IMR-90 (cell line): Measurements from ENCODE around the gene CSK. TPM values are rescaled to one million over a fixed set of nuclear protein-coding genes. Genes with fewer than 3 reads are reported as not detected.

Experiments
- ATAC-seq: fragments of 200-7000 bp; cut with Tn5 transposase; 2 replicates; pipeline ENCODE4 v1.9.1; 2020; ENCODE audit warnings: low read depth, mild to moderate bottlenecking, moderate library complexity
- BruUV-seq: library from RNA; stranded (reverse); fragments of 400-500 nt; replicated peaks from 2 replicates; lab custom pipeline; 2021; lab: Mats Ljungman, UMichigan
- CTCF ChIA-PET: fragments of 300-600 bp; formaldehyde crosslinking; extraction: SDS; loops from one replicate; lab custom pipeline; 2021; ENCODE audit warnings: antibody characterized with exemption; lab: Yijun Ruan, JAX
- POLR2A ChIA-PET: fragments of 300-600 bp; sonication (Branson Sonifier 250); formaldehyde crosslinking; loops from one replicate; lab custom pipeline; 2022; ENCODE audit warnings: antibody characterized with exemption; ENCODE audit not compliant: unreplicated experiment; lab: Charles Lee
- DNase-seq: peaks from one replicate; pipeline ENCODE4 v3.0.0; 2013
- H2AFZ ChIP-seq: replicated peaks from 2 replicates; pipeline ENCODE3; 2013; ENCODE audit warnings: low read length, mild to moderate bottlenecking; ENCODE audit not compliant: poor library complexity
- H2AK5ac ChIP-seq: 2 replicates; pipeline ENCODE4 v1.6.1; 2013; ENCODE audit warnings: low read depth, low read length, inconsistent platforms
- H2AK9ac ChIP-seq: replicated peaks from 2 replicates; pipeline ENCODE3; 2013; ENCODE audit warnings: mild to moderate bottlenecking, low read depth, low read length, moderate library complexity; ENCODE audit not compliant: poor library complexity
- H2BK120ac ChIP-seq: 2 replicates; pipeline ENCODE4 v1.6.1; 2013; ENCODE audit warnings: low read depth, low read length, inconsistent platforms
- H2BK15ac ChIP-seq: 3 replicates; pipeline ENCODE4 v1.6.1; 2013; ENCODE audit warnings: low read depth, low read length, inconsistent platforms
- H2BK20ac ChIP-seq: 2 replicates; pipeline ENCODE4 v1.6.1; 2013; ENCODE audit warnings: low read depth, mild to moderate bottlenecking, inconsistent platforms, low read length, moderate library complexity
- H2BK5ac ChIP-seq: 2 replicates; pipeline ENCODE4 v1.6.1; 2013; ENCODE audit warnings: mild to moderate bottlenecking, low read depth, low read length, inconsistent platforms; ENCODE audit not compliant: poor library complexity, severe bottlenecking
- H3K14ac ChIP-seq: replicated peaks from 2 replicates; pipeline ENCODE4 v1.6.1; 2013; ENCODE audit warnings: low read depth, low read length, inconsistent platforms
- H3K18ac ChIP-seq: 2 replicates; pipeline ENCODE4 v1.6.1; 2013; ENCODE audit warnings: low read depth, low read length, control low read depth
- H3K23ac ChIP-seq: 2 replicates; pipeline ENCODE4 v1.6.1; 2013; ENCODE audit warnings: low read depth, low read length, inconsistent platforms
- H3K27ac ChIP-seq: 2 replicates; pipeline ENCODE4 v1.5.1; 2013; ENCODE audit warnings: mild to moderate bottlenecking, control low read depth, low read length; ENCODE audit not compliant: insufficient read depth
- H3K27me3 ChIP-seq: 2 replicates; pipeline ENCODE4 v1.6.1; 2013; ENCODE audit warnings: low read length; ENCODE audit not compliant: control insufficient read depth, insufficient read depth
- H3K36me3 ChIP-seq: 2 replicates; pipeline ENCODE4 v1.6.1; 2013; ENCODE audit warnings: low read length, mixed read lengths; ENCODE audit not compliant: control insufficient read depth, insufficient read depth
- H3K4ac ChIP-seq: 2 replicates; pipeline ENCODE4 v1.6.1; 2013; ENCODE audit warnings: low read depth, low read length, inconsistent platforms
- H3K4me1 ChIP-seq: 2 replicates; pipeline ENCODE4 v1.6.1; 2013; ENCODE audit warnings: low read length, mixed read lengths; ENCODE audit not compliant: control insufficient read depth, insufficient read depth
- H3K4me2 ChIP-seq: 2 replicates; pipeline ENCODE4 v1.6.1; 2013; ENCODE audit warnings: low read depth, mild to moderate bottlenecking, control low read depth, low read length, moderate library complexity
- H3K4me3 ChIP-seq: 2 replicates; pipeline ENCODE4 v1.5.1; 2013; ENCODE audit warnings: low read depth, mild to moderate bottlenecking, control low read depth, low read length, moderate library complexity; ENCODE audit not compliant: insufficient read depth
- H3K56ac ChIP-seq: 2 replicates; pipeline ENCODE4 v1.6.1; 2013; ENCODE audit warnings: low read length, inconsistent platforms; ENCODE audit not compliant: insufficient read depth; ENCODE audit errors: extremely low read depth
- H3K79me1 ChIP-seq, 2 experiments: 2 replicates each; pipeline ENCODE4 v1.6.1; 2013; ENCODE audit warnings: low read length in 2 of 2, inconsistent platforms in 1 of 2, low read depth in 1 of 2
- H3K9ac ChIP-seq: 2 replicates; pipeline ENCODE4 v1.6.1; 2013; ENCODE audit warnings: low read depth, low read length, control low read depth
- H3K9me1 ChIP-seq: 2 replicates; pipeline ENCODE4 v1.6.1; 2013; ENCODE audit warnings: low read length, inconsistent platforms; ENCODE audit not compliant: insufficient read depth
- H3K9me3 ChIP-seq: 2 replicates; pipeline ENCODE4 v1.6.1; 2013; ENCODE audit warnings: low read length; ENCODE audit not compliant: control insufficient read depth, insufficient read depth
- H4K20me1 ChIP-seq: 2 replicates; pipeline ENCODE4 v1.6.1; 2013; ENCODE audit warnings: low read length, inconsistent platforms; ENCODE audit not compliant: insufficient read depth
- H4K5ac ChIP-seq: 2 replicates; pipeline ENCODE4 v1.6.1; 2013; ENCODE audit warnings: mild to moderate bottlenecking, low read depth, low read length, control low read depth
- H4K8ac ChIP-seq, 2 experiments: 2 replicates each; pipeline ENCODE4 v1.6.1; 2013; ENCODE audit warnings: low read depth in 2 of 2, low read length in 2 of 2, control low read depth in 1 of 2, inconsistent platforms in 1 of 2
- H4K91ac ChIP-seq: 2 replicates; pipeline ENCODE4 v1.6.1; 2013; ENCODE audit warnings: low read depth, low read length, inconsistent platforms; ENCODE audit not compliant: insufficient read depth
- BHLHE40 ChIP-seq: fragments of 150-350 bp; IDR thresholded peaks from 2 replicates; pipeline ENCODE4 v1.6.1; 2016; ENCODE audit warnings: mild to moderate bottlenecking, low read depth, low read length
- CEBPB ChIP-seq: IDR thresholded peaks from 2 replicates; pipeline ENCODE4 v1.6.1; 2012; ENCODE audit warnings: low read depth, low read length, improper control_type of control experiment
- CTCF ChIP-seq: conservative IDR thresholded peaks from 2 replicates; pipeline ENCODE4 v1.5.1; 2012; ENCODE audit warnings: mild to moderate bottlenecking, low read depth, low read length, improper control_type of control experiment
- FOS ChIP-seq: fragments of 150-350 bp; IDR thresholded peaks from 2 replicates; pipeline ENCODE4 v1.6.1; 2016; ENCODE audit warnings: low read depth, low read length
- RCOR1 ChIP-seq: IDR thresholded peaks from 2 replicates; pipeline ENCODE4 v1.6.1; 2012; ENCODE audit warnings: mild to moderate bottlenecking, low read length, improper control_type of control experiment; ENCODE audit not compliant: insufficient replicate concordance
- RFX5 ChIP-seq: IDR thresholded peaks from 2 replicates; pipeline ENCODE4 v1.8.0; 2012; ENCODE audit warnings: low read depth, mild to moderate bottlenecking, low read length, moderate library complexity
- SMC3 ChIP-seq: fragments of 150-350 bp; IDR thresholded peaks from 2 replicates; pipeline ENCODE4 v1.6.1; 2016; ENCODE audit warnings: low read depth, mild to moderate bottlenecking, antibody characterized with exemption, low read length, moderate library complexity
- USF2 ChIP-seq: fragments of 150-350 bp; IDR thresholded peaks from 2 replicates; pipeline ENCODE4 v1.6.1; 2017; ENCODE audit warnings: mild to moderate bottlenecking, antibody characterized with exemption, low read length, low read depth
- WGBS, 2 experiments: methylation state at CpG; one replicate each; pipeline versions ENCODE4 v1.1.5 to v1.1.7; 2013; ENCODE audit warnings: missing lambda C conversion rate in 2 of 2; ENCODE audit not compliant: insufficient read length in 1 of 2; ENCODE audit errors: extremely low coverage in 2 of 2; 5-methylcytosine and 5-hydroxymethylcytosine counted together
- dilution Hi-C: fragments of 300-500 bp; cut with HindIII; formaldehyde crosslinking; loops from one replicate; pipeline ENCODE4 v1.14.3; 2018; ENCODE audit warnings: low sequenced_read_pairs; ENCODE audit not compliant: unreplicated experiment
- in situ Hi-C: fragments of 300-500 bp; cut with MboI; formaldehyde crosslinking; loops from 3 replicates; pipeline ENCODE4 v1.14.3; 2019; ENCODE audit warnings: low sequenced_read_pairs, inconsistent platforms, mixed read lengths
- intact Hi-C: fragments of 100-400 bp; cut with micrococcal nuclease; formaldehyde crosslinking; loops from 2 replicates; pipeline ENCODE4 v1.10.0; 2022
- polyA plus RNA-seq, 3 experiments: library from polyadenylated mRNA; depleted of rRNA; stranded (reverse); fragments of >200 nt; gene quantifications; 2 replicates each; pipeline ENCODE4 v1.2.3, GENCODE V29; 2012; ENCODE audit warnings: low replicate concordance in 1 of 3
- total RNA-seq: library from RNA; depleted of rRNA; stranded (reverse); fragments of >200 nt; gene quantifications from 2 replicates; pipeline ENCODE4 v1.2.3, GENCODE V29; 2012

Gene CSK
- total and polyA plus RNA-seq, 2 of the 4 experiments (the other 2 are of a cell fraction): 10.8 to 54.0 TPM

- Histone ChIP-seq H3K9me3 (no peaks in the 10 kb centered on the region), H2AFZ (peak overlapping the region; percentile 61), H3K27ac (no peak overlapping the region), H3K27me3 (peaks cover 36% of the 10 kb centered on the region), H3K9me1 (no peaks in the 10 kb centered on the region), H3K14ac (no peak overlapping the region), H3K4ac (no peak overlapping the region), H4K8ac (no peak overlapping the region), H2BK120ac (no peak overlapping the region), H3K79me1 (no peaks in the 10 kb centered on the region), H2BK20ac (no peak overlapping the region), H2BK5ac (no peak overlapping the region), H4K20me1 (no peaks in the 10 kb centered on the region; the same call in 1 of the 2 replicates), H3K4me1 (no peaks in the 10 kb centered on the region), H2AK5ac (no peak overlapping the region), H3K36me3 (no peaks in the 10 kb centered on the region), H3K56ac (no peak overlapping the region), H3K23ac (no peak overlapping the region), H3K18ac (no peak overlapping the region), H4K5ac (no peak overlapping the region), H2AK9ac (peak overlapping the region; percentile 16), H3K9ac (no peak overlapping the region), H3K4me3 (no peak overlapping the region), H4K91ac (no peak overlapping the region), H3K4me2 (no peak overlapping the region), H2BK15ac (no peak overlapping the region)
- POLR2A ChIA-PET: interaction anchor here (0.5 kb wide), 1 partner anchor 51 kb away, joined by 3 read pairs; no protein-coding TSS in a partner anchor
- WGBS, 2 experiments: 67% methylated on average over 4 of the region's 6 CpGs; no CpG with 5 or more reads in 1 of the 2 experiments
- no peak for ATAC-seq
- CTCF ChIA-PET: no interaction called here
- in situ Hi-C loops (no loop called here), dilution Hi-C loops (no loop called here), intact Hi-C loops (no loop called here)
- no peak for DNase-seq
- no TSS peak for BruUV-seq
- no peak for TF ChIP-seq CEBPB
- TF ChIP-seq RCOR1: no peak
- no peak for TF ChIP-seq RFX5
- TF ChIP-seq CTCF: no peak
- no peak for TF ChIP-seq SMC3
- TF ChIP-seq FOS: no peak
- TF ChIP-seq BHLHE40: no peak
- TF ChIP-seq USF2: no peak
Measured at GRCh38 chr15:74829991-74830390, 48.1 kb downstream of the CSK start.
